SK-N-SH (cell line): ENCODE measurements around the gene NDUFB8. TPM values are rescaled to one million over a fixed set of nuclear protein-coding genes. Genes with fewer than 3 reads are reported as not detected.

Source experiments
- CTCF ChIA-PET: fragments of 300-600, 350-600 bp; formaldehyde crosslinking; extraction: SDS; loops from one replicate; lab custom pipeline; 2021; lab: Yijun Ruan, JAX
- POLR2A ChIA-PET: fragments of 350-600 bp; sonication (Branson Sonifier 250); formaldehyde crosslinking; extraction: SDS; loops from one replicate; lab custom pipeline; 2020; ENCODE audit warnings: antibody characterized with exemption, inconsistent platforms; lab: Yijun Ruan, JAX
- DNase-seq: peaks from one replicate; pipeline ENCODE4 v3.0.0; 2012
- H2AFZ ChIP-seq: fragments of 200-600 bp; sonication (generic); 2 replicates; pipeline ENCODE4 v1.8.1; 2016; ENCODE audit warnings: antibody characterized with exemption, mild to moderate bottlenecking, low read depth
- H3F3A ChIP-seq: fragments of 200-600 bp; sonication (generic); replicated peaks from 2 replicates; pipeline ENCODE3; 2016; ENCODE audit warnings: antibody characterized with exemption, mild to moderate bottlenecking; ENCODE audit not compliant: insufficient read depth
- H3K27ac ChIP-seq, 2 experiments: fragments of 200-500 bp in 1 of 2; fragments of 200-600 bp in 1 of 2; sonication (Bioruptor generic) in 1 of 2; sonication (generic), shearing (Covaris generic) in 1 of 2; 2 replicates each; pipeline versions ENCODE4 v1.5.1 to v1.6.1; 2014 to 2016; ENCODE audit warnings: low read depth in 2 of 2, inconsistent platforms in 1 of 2, low read length in 1 of 2, mild to moderate bottlenecking in 1 of 2, mixed read lengths in 1 of 2
- H3K27me3 ChIP-seq: fragments of 200-600 bp; sonication (generic), shearing (Covaris generic); 2 replicates; pipeline ENCODE4 v1.6.1; 2016; ENCODE audit warnings: mixed run types; ENCODE audit not compliant: insufficient read depth
- H3K36me3 ChIP-seq, 2 experiments: fragments of 200-500 bp in 1 of 2; fragments of 200-600 bp in 1 of 2; sonication (Bioruptor generic) in 1 of 2; sonication (generic) in 1 of 2; replicated peaks in 1 of 2; 2 replicates each; pipeline versions ENCODE3 to v1.5.1; 2014 to 2016; ENCODE audit warnings: low read length in 1 of 2, mild to moderate bottlenecking in 1 of 2; ENCODE audit not compliant: insufficient read depth in 2 of 2, control insufficient read depth in 1 of 2
- H3K4me1 ChIP-seq, 2 experiments: fragments of 200-500 bp in 1 of 2; fragments of 200-600 bp in 1 of 2; sonication (Bioruptor generic) in 1 of 2; sonication (generic), shearing (Covaris generic) in 1 of 2; 2 replicates each; pipeline versions ENCODE4 v1.5.1 to v1.6.1; 2014 to 2016; ENCODE audit warnings: low read depth in 1 of 2, low read length in 1 of 2, mixed run types in 1 of 2; ENCODE audit not compliant: insufficient read depth in 2 of 2, control insufficient read depth in 1 of 2
- H3K4me2 ChIP-seq: fragments of 200-600 bp; sonication (generic), shearing (Covaris generic); 2 replicates; pipeline ENCODE4 v1.6.1; 2017; ENCODE audit warnings: mixed run types
- H3K4me3 ChIP-seq, 2 experiments: fragments of 200-500 bp in 1 of 2; fragments of 200-600 bp in 1 of 2; sonication (Bioruptor generic) in 1 of 2; sonication (generic), shearing (Covaris generic) in 1 of 2; 2 replicates each; pipeline versions ENCODE4 v1.5.1 to v1.8.1; 2014 to 2016; ENCODE audit warnings: low read depth in 2 of 2, inconsistent platforms in 1 of 2, low read length in 1 of 2, mild to moderate bottlenecking in 1 of 2, mixed read lengths in 1 of 2, moderate library complexity in 1 of 2
- H3K79me2 ChIP-seq: fragments of 200-600 bp; sonication (generic); 2 replicates; pipeline ENCODE4 v1.8.1; 2017; ENCODE audit warnings: mild to moderate bottlenecking; ENCODE audit not compliant: insufficient read depth
- H3K9ac ChIP-seq: fragments of 200-600 bp; sonication (generic); 2 replicates; pipeline ENCODE4 v1.6.1; 2017; ENCODE audit warnings: mixed run types
- H3K9me2 ChIP-seq: fragments of 200-600 bp; sonication (generic); 2 replicates; pipeline ENCODE4 v1.6.1; 2017; ENCODE audit warnings: mixed run types
- H3K9me3 ChIP-seq: fragments of 200-600 bp; sonication (generic); 2 replicates; pipeline ENCODE4 v1.6.1; 2017; ENCODE audit warnings: mixed run types, mild to moderate bottlenecking, moderate library complexity
- H4K20me1 ChIP-seq: fragments of 200-600 bp; sonication (generic); 2 replicates; pipeline ENCODE4 v1.6.1; 2017; ENCODE audit warnings: mild to moderate bottlenecking, mixed run types; ENCODE audit not compliant: insufficient read depth
- CTCF ChIP-seq: fragments of 200-600 bp; sonication (generic); IDR thresholded peaks from 2 replicates; pipeline ENCODE4 v1.6.1; 2017; ENCODE audit warnings: antibody characterized with exemption, mild to moderate bottlenecking, moderate library complexity
- GATA2 ChIP-seq: sonication (generic); formaldehyde crosslinking; IDR thresholded peaks from 2 replicates; pipeline ENCODE4 v1.5.0; 2020; ENCODE audit warnings: mild to moderate bottlenecking, missing genetic modification reagents
- IRF3 ChIP-seq: fragments of 150-350 bp; IDR thresholded peaks from 2 replicates; pipeline ENCODE4 v1.6.1; 2016; ENCODE audit warnings: mild to moderate bottlenecking, low read depth, low read length
- JUND ChIP-seq: IDR thresholded peaks from 2 replicates; pipeline ENCODE4 v1.4.0; 2012
- MAX ChIP-seq: IDR thresholded peaks from 2 replicates; pipeline ENCODE4 v1.4.0; 2012; ENCODE audit warnings: low read depth
- NFIC ChIP-seq: IDR thresholded peaks from 2 replicates; pipeline ENCODE4 v1.4.0; 2012; ENCODE audit warnings: borderline replicate concordance
- PBX3 ChIP-seq: IDR thresholded peaks from 2 replicates; pipeline ENCODE4; 2012
- RFX5 ChIP-seq: IDR thresholded peaks from 2 replicates; pipeline ENCODE4 v1.6.1; 2012; ENCODE audit warnings: mild to moderate bottlenecking, improper control_type of control experiment, low read length
- RXRA ChIP-seq: IDR thresholded peaks from 2 replicates; pipeline ENCODE4 v1.4.0; 2012; ENCODE audit warnings: low read depth, mild to moderate bottlenecking, borderline replicate concordance
- SIN3A ChIP-seq: IDR thresholded peaks from 2 replicates; pipeline ENCODE4 v1.6.1; 2012; ENCODE audit warnings: low read depth, mild to moderate bottlenecking, low read length, moderate library complexity, borderline replicate concordance
- TAF1 ChIP-seq: IDR thresholded peaks from 2 replicates; pipeline ENCODE4 v1.6.1; 2012; ENCODE audit warnings: low read depth, mild to moderate bottlenecking, low read length, moderate library complexity, borderline replicate concordance
- YY1 ChIP-seq: IDR thresholded peaks from 2 replicates; pipeline ENCODE4 v1.4.0; 2012; ENCODE audit warnings: low read depth, mild to moderate bottlenecking
- WGBS: methylation state at CpG from one replicate; pipeline ENCODE4 v1.1.6; 2017; ENCODE audit warnings: low lambda C conversion rate; 5-methylcytosine and 5-hydroxymethylcytosine counted together
- polyA plus RNA-seq, 3 experiments: library from polyadenylated mRNA; depleted of rRNA; stranded (reverse); fragments of >200 nt; gene quantifications; 2 replicates each; pipeline ENCODE4 v1.2.3, GENCODE V29; 2012

Gene NDUFB8
- polyA plus RNA-seq, 1 of the 3 experiments (the other 2 are of a cell fraction), result 368 TPM

- no peak overlapping the region for H3K4me3 ChIP-seq
- no peaks in the 10 kb centered on the region for H3K36me3 ChIP-seq
- H3K4me2 ChIP-seq, result no peak overlapping the region
- no peaks in the 10 kb centered on the region for H4K20me1 ChIP-seq
- H3K9me3 ChIP-seq, result no peaks in the 10 kb centered on the region
- H2AFZ ChIP-seq, result no peak overlapping the region
- H3K9ac ChIP-seq, result no peak overlapping the region
- H3K27ac ChIP-seq, result no peak overlapping the region
- WGBS, result 66% methylated on average over 8 of the region's 9 CpGs
- H3K9me2 ChIP-seq, result no peaks in the 10 kb centered on the region
- ChIA-PET CTCF (interaction anchor here (0.8 to 11.5 kb wide), 7 partner anchors 15 to 315 kb away, joined by 3 to 262 read pairs (median 37); partner anchors contain the start of gene PAX2), POLR2A (no interaction called here)
- TF ChIP-seq PBX3, result no peak
- no peak for TF ChIP-seq MAX
- TF ChIP-seq RXRA, result no peak
- no peak for TF ChIP-seq RFX5
- TF ChIP-seq TAF1, result no peak
- TF ChIP-seq GATA2 (CRISPR knock-in tag), result no peak
- no peak for TF ChIP-seq CTCF
- no peak for TF ChIP-seq IRF3
- no peak for TF ChIP-seq YY1
- no peak for TF ChIP-seq JUND
- no peak for TF ChIP-seq SIN3A
- TF ChIP-seq NFIC, result no peak
- no peak for DNase-seq
- H3K4me1 ChIP-seq, result no peaks in the 10 kb centered on the region; a peak in 1 of 4 replicates
- H3K79me2 ChIP-seq, result no peaks in the 10 kb centered on the region
- H3K27me3 ChIP-seq, result no peaks in the 10 kb centered on the region
- no peaks in the 10 kb centered on the region for H3F3A ChIP-seq
Observed at GRCh38 chr10:100565206-100565985, 35.7 kb upstream of the NDUFB8 start.
